ENCODE measurements around the gene MFSD8.

The MFSD8 gene

GRCh38 chr4:127965062-127965802, at the start of gene MFSD8, which contains the start of gene ABHD18 (continued):
- peak; percentile 68 for TF ChIP-seq ZFHX2 (tag by site-specific recombination; conservative IDR thresholded peaks at IDR 0.05)
- TF ChIP-seq ZNF501 (tag by site-specific recombination; IDR thresholded peaks at IDR 0.05): peak; percentile 68; the same call in 1 of the 2 replicates
- no peak for TF ChIP-seq ZBTB49 (tag by site-specific recombination; IDR thresholded peaks at IDR 0.05; ENCODE audit: low read depth)
- TF ChIP-seq SALL2 (tag by site-specific recombination; IDR thresholded peaks at IDR 0.05; ENCODE audit: borderline replicate concordance): no peak
- peak; percentile 81 for TF ChIP-seq SP3 (tag by site-specific recombination; IDR thresholded peaks at IDR 0.05)
- no peak for TF ChIP-seq ZSCAN16 (tag by site-specific recombination; IDR thresholded peaks at IDR 0.05)
- no peak for TF ChIP-seq KLF17 (tag by site-specific recombination; IDR thresholded peaks at IDR 0.05)
- peak; percentile 92 for TF ChIP-seq ZNF366 (tag by site-specific recombination; conservative IDR thresholded peaks at IDR 0.05)
- peak; percentile 8; the same call in 1 of the 2 replicates for TF ChIP-seq GLIS1 (tag by site-specific recombination; IDR thresholded peaks at IDR 0.05)
- TF ChIP-seq ZNF791 (tag by site-specific recombination; IDR thresholded peaks at IDR 0.05): no peak
- TF ChIP-seq ZNF391 (tag by site-specific recombination; IDR thresholded peaks at IDR 0.05; ENCODE audit: borderline replicate concordance, low read depth): peak; percentile 32; the same call in 1 of the 2 replicates
- TF ChIP-seq PRDM6 (tag by site-specific recombination; IDR thresholded peaks at IDR 0.05): no peak
- no peak for TF ChIP-seq PBX3 (CRISPR knock-in tag; IDR thresholded peaks at IDR 0.05)
- peak; percentile 46 for TF ChIP-seq ZNF660 (tag by site-specific recombination; IDR thresholded peaks at IDR 0.05)
- no peak for TF ChIP-seq ZNF555 (tag by site-specific recombination; conservative IDR thresholded peaks at IDR 0.05)
- no peak; the same call in 1 of the 2 replicates for TF ChIP-seq BCL6B (tag by site-specific recombination; IDR thresholded peaks at IDR 0.05)
- no peak for TF ChIP-seq ZNF221 (tag by site-specific recombination; IDR thresholded peaks at IDR 0.05; ENCODE audit: borderline replicate concordance)
- TF ChIP-seq ZNF18 (tag by site-specific recombination; IDR thresholded peaks at IDR 0.05): no peak; the same call in 1 of the 2 replicates
- TF ChIP-seq MEIS1 (CRISPR knock-in tag; IDR thresholded peaks at IDR 0.05; ENCODE audit: borderline replicate concordance): no peak
- no peak for TF ChIP-seq ZNF645 (tag by site-specific recombination; IDR thresholded peaks at IDR 0.05)
- TF ChIP-seq ZNF76 (tag by site-specific recombination; IDR thresholded peaks at IDR 0.05; ENCODE audit: borderline replicate concordance, low read depth): no peak; the same call in 1 of the 2 replicates

All from HEK293 (cell line).